K562 (cell line): ENCODE results near the gene RNF144A. TPM values are rescaled to one million over a fixed set of nuclear protein-coding genes. Genes with fewer than 3 reads are reported as not detected.
A peak's percentile ranks its signal among the peaks of the same experiment; 100 is the strongest.

Experiments used
- ATF7 ChIP-seq: fragments of 450-650 bp; IDR thresholded peaks from 2 replicates; pipeline ENCODE4 v1.7.1; 2014; ENCODE audit warnings: mild to moderate bottlenecking, moderate library complexity
- HIVEP1 ChIP-seq: fragments of 250-450 bp; sonication (Bioruptor Pico); IDR thresholded peaks from 2 replicates; pipeline ENCODE4 v1.4.0; 2020; ENCODE audit warnings: mild to moderate bottlenecking
- HNRNPLL ChIP-seq: fragments of 200-400 bp; formaldehyde crosslinking; IDR thresholded peaks from 2 replicates; pipeline ENCODE4 v1.6.1; 2017; ENCODE audit warnings: low read length, low read depth, mild to moderate bottlenecking; ENCODE audit not compliant: poor library complexity, severe bottlenecking
- KLF10 ChIP-seq: fragments of 250-450 bp; sonication (Bioruptor Pico); IDR thresholded peaks from 2 replicates; pipeline ENCODE4 v1.6.1; 2021; ENCODE audit warnings: matching md5 sums
- MAFF ChIP-seq: IDR thresholded peaks from 2 replicates; pipeline ENCODE4 v1.6.1; 2012; ENCODE audit warnings: low read length, improper control_type of control experiment
- MBD2 ChIP-seq: sonication (generic); IDR thresholded peaks from 2 replicates; pipeline ENCODE4 v1.6.1; 2016; ENCODE audit warnings: low read depth, borderline replicate concordance
- MYC ChIP-seq, 2 experiments: fragments of 250-450 bp in 1 of 2; sonication (Bioruptor Pico) in 1 of 2; IDR thresholded peaks; 2 replicates each; pipeline versions ENCODE4 v1.5.1 to v1.6.1; 2012 to 2021; ENCODE audit warnings: low read depth in 2 of 2, borderline replicate concordance in 1 of 2, improper control_type of control experiment in 1 of 2, low read length in 1 of 2, mild to moderate bottlenecking in 1 of 2, moderate library complexity in 1 of 2
- NFXL1 ChIP-seq: fragments of 450-650 bp; formaldehyde crosslinking; IDR thresholded peaks from 2 replicates; pipeline ENCODE4 v1.4.0; 2021; ENCODE audit warnings: mild to moderate bottlenecking
- PHTF2 ChIP-seq: fragments of 250-450 bp; sonication (Bioruptor Pico); IDR thresholded peaks from 2 replicates; pipeline ENCODE4 v1.5.0; 2021; ENCODE audit warnings: mild to moderate bottlenecking
- SMAD3 ChIP-seq: fragments of 450-650 bp; formaldehyde crosslinking; conservative IDR thresholded peaks from 2 replicates; pipeline ENCODE4 v1.4.0; 2020; ENCODE audit warnings: mild to moderate bottlenecking
- YBX1 ChIP-seq: fragments of 450-650 bp; IDR thresholded peaks from 2 replicates; pipeline ENCODE4 v1.7.1; 2016; ENCODE audit warnings: mild to moderate bottlenecking
- ZBTB8A ChIP-seq: fragments of 450-650 bp; IDR thresholded peaks from 2 replicates; pipeline ENCODE4 v1.6.1; 2018; ENCODE audit warnings: mild to moderate bottlenecking, moderate library complexity; ENCODE audit not compliant: partially characterized antibody
- ZNF263 ChIP-seq: sonication (generic); formaldehyde crosslinking; IDR thresholded peaks from 2 replicates; pipeline ENCODE4 v1.8.0; 2022; ENCODE audit warnings: mild to moderate bottlenecking, missing genetic modification reagents, borderline replicate concordance
- ZNF347 ChIP-seq: fragments of 450-650 bp; formaldehyde crosslinking; IDR thresholded peaks from 2 replicates; pipeline ENCODE4 v1.4.0; 2020; ENCODE audit warnings: low read depth, mild to moderate bottlenecking, moderate library complexity
- ZNF431 ChIP-seq: sonication (generic); formaldehyde crosslinking; IDR thresholded peaks from 2 replicates; pipeline ENCODE4 v1.8.0; 2022; ENCODE audit warnings: mild to moderate bottlenecking, missing genetic modification reagents
- polyA plus RNA-seq, 8 experiments: library from polyadenylated mRNA; depleted of rRNA in 4 of 8; stranded (reverse) in 5 of 8; unstranded in 3 of 8; fragments of >200 nt; fragmentation: Nextera tagmentation in 2 of 8; fragmentation: Illumina TruSeq in 1 of 8; extraction: Ambion mirVana in 2 of 8; extraction: Trizol in 1 of 8; gene quantifications; 2 replicates each; pipeline versions ENCODE4 v1.2.1 to v1.2.3, GENCODE V29; 2011 to 2014; ENCODE audit warnings: inconsistent platforms in 1 of 8, missing spikeins in 1 of 8
- total RNA-seq, 7 experiments: library from RNA; depleted of rRNA in 6 of 7; stranded (reverse); fragments of >200 nt in 6 of 7; fragmentation: Illumina TruSeq in 2 of 7; extraction: Trizol in 2 of 7; gene quantifications; 2 replicates each; pipeline versions ENCODE4 v1.2.1 to v1.2.3, GENCODE V29; 2011 to 2021; ENCODE audit warnings: low replicate concordance in 1 of 7
- TF ChIP-seq, protein P1 (sequence below): fragments of 450-650 bp; IDR thresholded peaks from 2 replicates; pipeline ENCODE4 v1.6.1; 2016; ENCODE audit warnings: mild to moderate bottlenecking
- TF ChIP-seq, protein P2 (sequence below), 2 experiments: IDR thresholded peaks in 1 of 2; conservative IDR thresholded peaks in 1 of 2; 2 replicates each; pipeline ENCODE4 v1.6.1; 2016; ENCODE audit warnings: low read depth in 2 of 2, mild to moderate bottlenecking in 1 of 2, missing compliant biosample characterization in 1 of 2, missing genetic modification characterization in 1 of 2, moderate library complexity in 1 of 2
- TF ChIP-seq, protein P3 (sequence below): fragments of 250-450 bp; sonication (Bioruptor Pico); IDR thresholded peaks from 2 replicates; pipeline ENCODE4 v1.8.0; 2021; ENCODE audit warnings: mild to moderate bottlenecking, moderate library complexity
- TF ChIP-seq, protein P4 (sequence below): IDR thresholded peaks from 3 replicates; pipeline ENCODE4 v1.6.1; 2011; ENCODE audit warnings: borderline replicate concordance, mild to moderate bottlenecking; ENCODE audit not compliant: insufficient read length, insufficient read depth

RNF144A gene
- total and polyA plus RNA-seq, 9 of the 15 experiments (the other 6 are each of a cell fraction or from before 2014, with no cell fraction given): 0.96 to 11.3 (median 6.2) TPM

DNA sequence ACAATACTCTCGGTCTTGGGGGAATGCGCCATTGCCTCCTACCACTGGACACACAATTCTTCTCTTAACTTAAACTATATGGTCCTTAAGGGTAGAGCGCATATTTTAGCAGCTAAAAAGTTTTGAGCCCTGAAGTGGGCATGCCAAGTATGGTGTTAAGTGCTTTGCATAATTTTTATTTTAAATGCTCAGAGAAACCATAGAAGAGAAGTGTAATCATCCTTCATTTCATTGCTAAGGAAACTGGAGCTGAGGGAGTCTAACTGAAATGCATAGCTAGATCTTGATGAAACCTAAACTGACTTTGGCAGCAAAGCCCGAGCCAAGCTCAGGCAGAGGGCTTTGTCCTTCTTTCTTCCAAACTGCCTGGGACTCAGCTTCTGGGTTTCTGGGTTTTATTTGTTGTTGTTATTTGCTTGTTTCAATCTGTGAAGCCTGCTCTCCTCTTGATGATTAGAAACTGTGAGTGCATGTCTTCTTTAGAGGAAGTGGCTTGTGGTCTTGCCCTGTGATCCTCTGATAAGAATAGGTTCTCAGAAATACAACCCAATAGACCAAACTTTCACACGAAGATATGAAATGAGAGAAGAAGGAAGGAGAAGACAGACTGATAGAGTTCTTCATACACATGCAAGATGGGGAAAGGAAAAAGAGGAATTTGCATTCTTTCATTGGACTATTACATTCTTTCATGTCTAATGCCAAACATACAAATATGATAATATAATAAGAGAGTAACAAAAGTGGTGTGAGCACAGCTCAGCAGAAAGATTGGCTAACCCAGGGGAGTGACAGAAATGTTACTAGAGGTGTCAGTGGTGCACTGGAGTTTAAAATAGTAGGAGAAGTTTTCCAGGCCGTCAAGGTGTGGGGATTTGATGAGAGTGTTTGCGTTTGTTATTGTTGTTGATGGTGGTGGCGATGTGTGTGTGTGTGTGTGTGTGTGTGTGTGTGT lies 7.5 kb upstream of the RNF144A start (continued):
- TF ChIP-seq, protein P1, sequence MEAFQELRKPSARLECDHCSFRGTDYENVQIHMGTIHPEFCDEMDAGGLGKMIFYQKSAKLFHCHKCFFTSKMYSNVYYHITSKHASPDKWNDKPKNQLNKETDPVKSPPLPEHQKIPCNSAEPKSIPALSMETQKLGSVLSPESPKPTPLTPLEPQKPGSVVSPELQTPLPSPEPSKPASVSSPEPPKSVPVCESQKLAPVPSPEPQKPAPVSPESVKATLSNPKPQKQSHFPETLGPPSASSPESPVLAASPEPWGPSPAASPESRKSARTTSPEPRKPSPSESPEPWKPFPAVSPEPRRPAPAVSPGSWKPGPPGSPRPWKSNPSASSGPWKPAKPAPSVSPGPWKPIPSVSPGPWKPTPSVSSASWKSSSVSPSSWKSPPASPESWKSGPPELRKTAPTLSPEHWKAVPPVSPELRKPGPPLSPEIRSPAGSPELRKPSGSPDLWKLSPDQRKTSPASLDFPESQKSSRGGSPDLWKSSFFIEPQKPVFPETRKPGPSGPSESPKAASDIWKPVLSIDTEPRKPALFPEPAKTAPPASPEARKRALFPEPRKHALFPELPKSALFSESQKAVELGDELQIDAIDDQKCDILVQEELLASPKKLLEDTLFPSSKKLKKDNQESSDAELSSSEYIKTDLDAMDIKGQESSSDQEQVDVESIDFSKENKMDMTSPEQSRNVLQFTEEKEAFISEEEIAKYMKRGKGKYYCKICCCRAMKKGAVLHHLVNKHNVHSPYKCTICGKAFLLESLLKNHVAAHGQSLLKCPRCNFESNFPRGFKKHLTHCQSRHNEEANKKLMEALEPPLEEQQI: peak; percentile 84
- TF ChIP-seq, protein P2, sequence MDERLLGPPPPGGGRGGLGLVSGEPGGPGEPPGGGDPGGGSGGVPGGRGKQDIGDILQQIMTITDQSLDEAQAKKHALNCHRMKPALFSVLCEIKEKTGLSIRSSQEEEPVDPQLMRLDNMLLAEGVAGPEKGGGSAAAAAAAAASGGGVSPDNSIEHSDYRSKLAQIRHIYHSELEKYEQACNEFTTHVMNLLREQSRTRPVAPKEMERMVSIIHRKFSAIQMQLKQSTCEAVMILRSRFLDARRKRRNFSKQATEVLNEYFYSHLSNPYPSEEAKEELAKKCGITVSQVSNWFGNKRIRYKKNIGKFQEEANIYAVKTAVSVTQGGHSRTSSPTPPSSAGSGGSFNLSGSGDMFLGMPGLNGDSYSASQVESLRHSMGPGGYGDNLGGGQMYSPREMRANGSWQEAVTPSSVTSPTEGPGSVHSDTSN (CRISPR knock-in tag; IDR thresholded peaks at IDR 0.05; ENCODE audit: low read depth): no peak
- TF ChIP-seq, protein P2 (tag; conservative IDR thresholded peaks at IDR 0.05; ENCODE audit: low read depth): peak; percentile 41; the same call in 1 of the 2 replicates
- TF ChIP-seq YBX1: no peak
- TF ChIP-seq SMAD3 (CRISPR knock-in tag): peak; percentile 69; the same call in 1 of the 2 replicates
- TF ChIP-seq ZNF431: no peak
- no peak for TF ChIP-seq ZBTB8A
- TF ChIP-seq MYC (IDR thresholded peaks at IDR 0.05; ENCODE audit: low read depth, low read length): peak; percentile 53; the same call in 1 of the 2 replicates
- no peak for TF ChIP-seq MYC (CRISPR knock-in tag; IDR thresholded peaks at IDR 0.05; ENCODE audit: borderline replicate concordance, low read depth)
- TF ChIP-seq NFXL1 (CRISPR knock-in tag): no peak
- TF ChIP-seq, protein P3, sequence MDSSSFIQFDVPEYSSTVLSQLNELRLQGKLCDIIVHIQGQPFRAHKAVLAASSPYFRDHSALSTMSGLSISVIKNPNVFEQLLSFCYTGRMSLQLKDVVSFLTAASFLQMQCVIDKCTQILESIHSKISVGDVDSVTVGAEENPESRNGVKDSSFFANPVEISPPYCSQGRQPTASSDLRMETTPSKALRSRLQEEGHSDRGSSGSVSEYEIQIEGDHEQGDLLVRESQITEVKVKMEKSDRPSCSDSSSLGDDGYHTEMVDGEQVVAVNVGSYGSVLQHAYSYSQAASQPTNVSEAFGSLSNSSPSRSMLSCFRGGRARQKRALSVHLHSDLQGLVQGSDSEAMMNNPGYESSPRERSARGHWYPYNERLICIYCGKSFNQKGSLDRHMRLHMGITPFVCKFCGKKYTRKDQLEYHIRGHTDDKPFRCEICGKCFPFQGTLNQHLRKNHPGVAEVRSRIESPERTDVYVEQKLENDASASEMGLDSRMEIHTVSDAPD: no peak
- no peak for TF ChIP-seq ZNF263 (CRISPR knock-in tag)
- TF ChIP-seq HNRNPLL: no peak
- TF ChIP-seq HIVEP1 (CRISPR knock-in tag): no peak
- TF ChIP-seq, protein P4, sequence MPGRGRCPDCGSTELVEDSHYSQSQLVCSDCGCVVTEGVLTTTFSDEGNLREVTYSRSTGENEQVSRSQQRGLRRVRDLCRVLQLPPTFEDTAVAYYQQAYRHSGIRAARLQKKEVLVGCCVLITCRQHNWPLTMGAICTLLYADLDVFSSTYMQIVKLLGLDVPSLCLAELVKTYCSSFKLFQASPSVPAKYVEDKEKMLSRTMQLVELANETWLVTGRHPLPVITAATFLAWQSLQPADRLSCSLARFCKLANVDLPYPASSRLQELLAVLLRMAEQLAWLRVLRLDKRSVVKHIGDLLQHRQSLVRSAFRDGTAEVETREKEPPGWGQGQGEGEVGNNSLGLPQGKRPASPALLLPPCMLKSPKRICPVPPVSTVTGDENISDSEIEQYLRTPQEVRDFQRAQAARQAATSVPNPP: no peak
- no peak for TF ChIP-seq MAFF
- peak; percentile 63; the same call in 1 of the 2 replicates for TF ChIP-seq ATF7
- no peak for TF ChIP-seq KLF10 (CRISPR knock-in tag)
- TF ChIP-seq PHTF2: no peak
- TF ChIP-seq ZNF347 (CRISPR knock-in tag): no peak
- TF ChIP-seq MBD2: peak; percentile 61
